ENCODE results near the gene GLOD5. TPM values are rescaled to one million over a fixed set of nuclear protein-coding genes. Genes with fewer than 3 reads are reported as not detected.

Gene GLOD5
- total and polyA plus RNA-seq, 9 donors, result not detected

GRCh38 chrX:48813644-48814043 lies 52.1 kb downstream of the GLOD5 start:
- intact Hi-C loops (cut with DNase I), result loop anchor here in 1 of 4 donors (2.0 kb wide), 1 partner anchor 75 kb away; no protein-coding TSS in a partner anchor
- no peak for DNase-seq
- no peaks in the 10 kb centered on the region for H3K4me1 ChIP-seq (ENCODE audit: insufficient read depth)
- WGBS, 3 donors, result 84 to 88% (median 86%) methylated on average over 8 of the region's 8 CpGs
- H3K9me3 ChIP-seq, result no peaks in the 10 kb centered on the region
- no peaks in the 10 kb centered on the region for H3K36me3 ChIP-seq
- TF ChIP-seq, protein P1, sequence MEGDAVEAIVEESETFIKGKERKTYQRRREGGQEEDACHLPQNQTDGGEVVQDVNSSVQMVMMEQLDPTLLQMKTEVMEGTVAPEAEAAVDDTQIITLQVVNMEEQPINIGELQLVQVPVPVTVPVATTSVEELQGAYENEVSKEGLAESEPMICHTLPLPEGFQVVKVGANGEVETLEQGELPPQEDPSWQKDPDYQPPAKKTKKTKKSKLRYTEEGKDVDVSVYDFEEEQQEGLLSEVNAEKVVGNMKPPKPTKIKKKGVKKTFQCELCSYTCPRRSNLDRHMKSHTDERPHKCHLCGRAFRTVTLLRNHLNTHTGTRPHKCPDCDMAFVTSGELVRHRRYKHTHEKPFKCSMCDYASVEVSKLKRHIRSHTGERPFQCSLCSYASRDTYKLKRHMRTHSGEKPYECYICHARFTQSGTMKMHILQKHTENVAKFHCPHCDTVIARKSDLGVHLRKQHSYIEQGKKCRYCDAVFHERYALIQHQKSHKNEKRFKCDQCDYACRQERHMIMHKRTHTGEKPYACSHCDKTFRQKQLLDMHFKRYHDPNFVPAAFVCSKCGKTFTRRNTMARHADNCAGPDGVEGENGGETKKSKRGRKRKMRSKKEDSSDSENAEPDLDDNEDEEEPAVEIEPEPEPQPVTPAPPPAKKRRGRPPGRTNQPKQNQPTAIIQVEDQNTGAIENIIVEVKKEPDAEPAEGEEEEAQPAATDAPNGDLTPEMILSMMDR (IDR thresholded peaks at IDR 0.05), result no peak
- no peak for TF ChIP-seq POLR2A (IDR thresholded peaks at IDR 0.05)
- TF ChIP-seq EP300 (IDR thresholded peaks at IDR 0.05), result no peak
- H3K27me3 ChIP-seq, result no peaks in the 10 kb centered on the region
- no peak overlapping the region for H3K27ac ChIP-seq
- H3K4me3 ChIP-seq, result no peak overlapping the region

GRCh38 chrX:48814722-48815121 lies 53.2 kb downstream of the GLOD5 start:
- TF ChIP-seq EP300 (IDR thresholded peaks at IDR 0.05) (no peak), POLR2A (IDR thresholded peaks at IDR 0.05) (no peak)
- TF ChIP-seq, protein P1 (IDR thresholded peaks at IDR 0.05), result no peak
- no peak for DNase-seq
- Histone ChIP-seq H3K4me1 (ENCODE audit: insufficient read depth) (no peaks in the 10 kb centered on the region), H3K4me3 (no peak overlapping the region), H3K9me3 (no peaks in the 10 kb centered on the region), H3K27me3 (no peaks in the 10 kb centered on the region), H3K27ac (no peak overlapping the region), H3K36me3 (no peaks in the 10 kb centered on the region)
- intact Hi-C loops (cut with DNase I), result no loop called here
- 86 to 88% (median 87%) methylated on average over 8 of the region's 8 CpGs for WGBS, 3 donors

- TF ChIP-seq, protein P1 (IDR thresholded peaks at IDR 0.05), result no peak
- TF ChIP-seq EP300 (IDR thresholded peaks at IDR 0.05) (no peak), POLR2A (IDR thresholded peaks at IDR 0.05) (no peak)
- Histone ChIP-seq H3K36me3 (no peaks in the 10 kb centered on the region), H3K4me3 (no peak overlapping the region), H3K27me3 (no peaks in the 10 kb centered on the region), H3K4me1 (ENCODE audit: insufficient read depth) (no peaks in the 10 kb centered on the region), H3K27ac (no peak overlapping the region), H3K9me3 (no peaks in the 10 kb centered on the region)
- no peak for DNase-seq
- intact Hi-C loops (cut with DNase I), result no loop called here
- 81 to 87% (median 86%) methylated on average over 8 of the region's 8 CpGs for WGBS, 3 donors
Observed at GRCh38 chrX:48815266-48815665, 53.7 kb downstream of the GLOD5 start.

GRCh38 chrX:48816014-48816810 lies 54.7 kb downstream of the GLOD5 start:
- Histone ChIP-seq H3K4me1 (ENCODE audit: insufficient read depth) (no peaks in the 10 kb centered on the region), H3K9me3 (no peaks in the 10 kb centered on the region), H3K27me3 (no peaks in the 10 kb centered on the region), H3K4me3 (no peak overlapping the region), H3K36me3 (no peaks in the 10 kb centered on the region), H3K27ac (no peak overlapping the region)
- intact Hi-C loops (cut with DNase I), result no loop called here
- DNase-seq, result no peak
- TF ChIP-seq, protein P1 (IDR thresholded peaks at IDR 0.05), result no peak
- TF ChIP-seq POLR2A (IDR thresholded peaks at IDR 0.05) (no peak), EP300 (IDR thresholded peaks at IDR 0.05) (no peak)
- WGBS, 3 donors, result 85 to 86% (median 86%) methylated on average over 18 of the region's 18 CpGs

Data from ovary (tissue), 9 donors.